ENCODE results near the gene ASCC3.
"Not testable (repeated sequence)": the region's sequence is repeated elsewhere in the genome, so short reads cannot be mapped to it uniquely, and the experiment has no call there.

The ASCC3 gene

GRCh38 chr6:100880853-100881706 lies at the start of gene ASCC3:
Gene ASCC3 (minus strand): TSS chr6:100881329. CDS start chr6:100867997, 13,332 bp downstream.
- peak; percentile 88 for DNase-seq

DNA sequence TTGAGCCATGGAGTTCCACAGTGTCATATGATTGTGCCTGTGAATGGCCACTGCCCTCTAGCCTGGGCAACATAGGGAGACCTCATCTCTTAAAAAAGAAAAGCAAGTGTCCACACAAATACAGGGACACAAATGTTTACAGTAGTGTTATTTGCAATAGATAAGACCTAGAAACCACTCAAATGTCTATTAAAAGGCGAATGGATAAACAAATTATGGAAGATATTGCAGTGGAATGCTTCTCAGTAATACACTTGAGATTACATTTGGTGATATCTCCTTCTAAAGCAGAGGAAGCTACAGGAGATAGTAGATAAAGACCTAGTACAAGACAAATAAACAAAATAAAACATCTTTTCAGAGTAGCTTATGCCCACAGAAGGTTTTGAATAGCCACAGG lies 44.6 kb upstream of the ASCC3 start:
- no peak for DNase-seq

- DNase-seq: no peak
Observed at GRCh38 chr6:100924534-100925227, 43.6 kb upstream of the ASCC3 start.

DNA sequence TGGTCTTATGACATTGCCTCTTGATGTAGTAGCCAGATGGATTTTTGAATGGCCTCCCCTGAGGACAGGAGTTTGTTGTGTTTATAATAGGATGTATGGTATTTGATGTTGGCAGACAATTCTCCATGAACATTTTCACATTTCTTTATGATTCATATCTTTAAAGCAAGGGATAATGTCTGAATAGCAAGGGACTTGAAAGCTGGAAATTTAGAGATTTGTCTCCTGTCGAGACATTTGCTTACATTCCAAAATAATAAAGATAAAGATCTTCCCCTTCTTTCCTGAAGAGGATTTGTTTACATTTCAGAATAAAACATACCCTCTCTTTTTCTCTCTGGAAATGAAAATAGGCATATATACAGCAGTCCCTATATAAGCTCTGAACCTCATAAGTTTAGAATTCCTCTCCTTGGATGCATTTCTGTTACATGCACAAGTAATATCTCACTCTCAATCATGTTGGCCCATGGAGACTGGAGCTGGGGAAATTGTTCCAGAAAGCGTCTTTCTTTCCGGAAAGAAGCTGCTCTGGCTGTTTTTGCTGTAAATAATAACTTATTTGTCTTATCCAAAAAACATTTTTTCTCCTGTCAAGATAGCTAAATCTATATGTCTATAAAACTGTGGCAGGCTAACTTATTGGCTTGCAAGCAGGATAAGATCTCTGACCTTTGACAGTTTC lies 42.5 kb upstream of the ASCC3 start:
- no peak for DNase-seq

DNA sequence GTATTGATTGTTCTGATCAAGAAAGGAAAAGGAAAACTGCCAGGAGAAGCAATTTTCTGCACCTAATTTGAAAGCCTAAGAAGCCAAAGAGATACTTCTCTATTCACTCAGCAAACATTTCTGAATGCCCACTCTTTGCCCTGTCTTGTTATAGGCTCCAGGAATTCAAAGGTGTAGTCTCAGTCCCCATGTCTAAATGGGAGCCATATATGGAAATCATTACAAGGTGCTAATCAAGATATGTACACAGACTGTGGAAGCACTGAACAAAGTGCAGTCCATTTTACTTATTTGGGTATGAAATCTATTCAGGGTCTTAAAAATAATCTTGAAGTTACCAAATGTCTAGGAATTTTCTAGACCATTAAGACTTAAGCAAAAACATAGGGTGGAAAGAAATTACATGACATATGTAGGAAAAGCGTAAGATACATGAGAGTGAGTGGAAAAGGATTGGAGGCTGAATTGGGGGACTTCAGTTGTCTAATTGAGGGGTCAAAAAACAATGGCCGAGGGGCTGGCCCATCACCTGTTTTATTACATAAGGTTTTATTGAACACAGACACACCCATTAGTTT lies 39.0 kb upstream of the ASCC3 start:
- DNase-seq: no peak

DNA sequence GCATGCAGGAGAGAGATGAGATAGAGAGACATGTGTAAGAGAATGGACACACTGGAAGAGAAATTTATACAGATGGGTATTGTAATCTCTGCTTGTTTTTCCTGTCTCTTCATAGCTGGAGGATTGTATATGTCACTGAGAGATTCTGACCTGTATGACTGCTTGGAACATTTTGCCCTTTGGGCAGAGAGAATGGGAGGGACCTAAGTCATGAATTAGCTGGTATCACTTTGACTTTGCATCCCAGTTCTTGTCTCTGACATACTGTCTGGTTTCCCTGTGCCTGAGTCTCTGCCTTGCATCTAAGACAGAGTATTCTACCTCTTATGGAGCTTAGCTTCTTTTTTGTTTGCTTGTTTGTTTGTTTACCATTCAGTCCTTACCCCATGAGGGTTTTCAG lies 37.0 kb upstream of the ASCC3 start:
- no peak for DNase-seq

DNA sequence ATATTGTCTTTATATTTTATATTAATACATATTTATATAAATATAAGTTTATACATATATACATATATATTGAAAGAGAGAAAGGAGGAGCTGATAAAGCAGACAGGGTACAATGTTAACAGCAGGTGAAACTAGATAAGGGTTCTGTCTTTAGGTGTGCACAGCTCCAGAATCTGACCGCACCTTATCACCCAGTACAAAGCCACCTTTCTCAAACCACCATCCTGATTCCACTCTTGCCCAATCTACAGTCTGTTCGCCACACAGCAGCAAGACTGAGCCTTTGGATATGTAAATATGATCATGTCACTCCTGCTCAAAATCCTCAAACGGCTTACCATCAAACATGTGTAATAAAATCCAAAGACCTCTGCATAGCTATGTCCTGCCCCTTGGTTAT lies 34.7 kb upstream of the ASCC3 start:
- no peak for DNase-seq

DNA sequence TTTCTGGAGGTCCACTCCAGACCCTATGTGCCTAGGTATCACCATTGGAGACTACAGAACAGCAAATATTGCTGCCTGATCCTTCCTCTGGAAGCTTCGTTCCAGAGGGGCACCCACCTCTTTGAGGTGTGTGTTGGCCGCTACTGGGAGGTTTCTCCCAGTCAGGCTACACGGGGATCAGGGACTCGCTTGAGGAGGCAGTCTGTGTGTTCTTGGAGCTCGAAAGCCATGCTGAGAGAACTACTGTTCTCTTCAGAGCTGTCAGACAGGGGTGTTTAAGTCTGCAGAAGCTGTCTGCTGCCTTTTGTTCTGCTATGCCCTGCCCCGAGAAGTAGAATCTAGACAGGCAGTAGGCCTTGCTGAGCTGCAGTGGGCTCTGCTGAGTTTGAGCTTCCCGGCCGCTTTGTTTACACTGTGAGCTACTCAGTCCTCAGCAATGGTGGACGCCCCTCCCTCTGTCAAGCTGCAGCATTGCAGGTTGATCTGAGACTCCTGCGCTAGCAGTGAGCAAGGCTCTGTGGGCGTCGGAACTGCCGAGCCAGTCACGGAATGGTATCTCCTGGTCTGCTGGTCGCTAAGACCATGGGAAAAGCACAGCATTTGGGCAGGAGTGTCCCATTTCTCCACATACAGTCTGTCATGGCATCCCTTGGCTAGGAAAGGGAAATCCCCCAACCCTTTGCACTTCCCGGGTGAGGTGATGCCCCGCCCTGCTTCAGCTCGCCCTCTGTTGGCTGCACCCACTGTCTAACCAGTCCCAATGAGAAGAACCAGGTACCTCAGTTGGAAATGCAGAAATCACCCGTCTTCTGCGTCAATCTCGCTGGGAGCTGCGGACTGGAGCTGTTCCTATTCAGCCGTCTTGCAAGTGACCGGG lies 32.5 kb upstream of the ASCC3 start:
- no peak for DNase-seq

- DNase-seq: no peak
Observed at GRCh38 chr6:100906325-100906724, 25.2 kb upstream of the ASCC3 start.

GRCh38 chr6:100905067-100905466 lies 23.9 kb upstream of the ASCC3 start:
- DNase-seq: no peak

DNA sequence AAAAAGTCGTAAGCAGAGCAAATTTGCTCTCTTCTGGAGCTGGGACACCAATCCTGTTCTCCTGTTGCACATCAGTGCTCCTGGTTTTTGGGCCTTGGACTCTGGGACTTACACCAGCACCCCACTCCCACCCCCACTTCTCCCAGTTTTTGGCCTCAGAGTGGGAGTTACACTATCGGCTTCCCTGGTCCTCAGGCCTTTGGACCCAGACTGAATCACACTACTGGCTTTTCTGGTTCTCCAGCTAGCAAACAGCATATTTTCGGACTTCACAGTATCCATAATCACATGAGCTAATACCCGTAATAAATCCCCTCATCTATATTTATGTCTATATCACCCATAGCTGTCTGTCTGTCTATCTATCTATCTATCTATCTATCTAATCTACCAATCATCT lies 23.2 kb upstream of the ASCC3 start:
- DNase-seq: no peak

- no peak for DNase-seq
Observed at GRCh38 chr6:100901582-100901981, 20.5 kb upstream of the ASCC3 start.

DNA sequence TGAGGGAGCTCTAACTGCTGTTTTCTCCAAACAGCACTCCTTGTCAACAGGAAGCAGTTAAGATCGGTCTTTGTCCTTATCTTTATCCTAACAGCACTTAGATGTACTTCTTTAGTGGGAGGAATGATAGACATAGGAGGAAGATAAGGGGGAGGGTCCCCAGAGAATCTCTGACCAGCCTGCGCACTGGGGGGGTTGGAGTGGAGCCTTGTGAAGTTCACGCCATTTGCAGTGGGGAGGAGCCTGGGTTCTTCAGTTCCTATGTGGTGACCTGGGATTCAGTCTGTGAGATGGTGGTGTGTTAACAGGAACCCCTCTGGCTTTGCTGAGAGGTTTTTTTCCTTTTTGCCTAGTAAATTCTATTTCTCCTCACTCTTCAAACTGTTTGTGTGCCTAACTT lies 18.1 kb upstream of the ASCC3 start:
- no peak for DNase-seq

GRCh38 chr6:100897671-100898070 lies 16.5 kb upstream of the ASCC3 start:
- DNase-seq: no peak

- DNase-seq: no peak
Observed at GRCh38 chr6:100893743-100894142, 12.6 kb upstream of the ASCC3 start.

GRCh38 chr6:100892693-100893092 lies 11.6 kb upstream of the ASCC3 start:
- DNase-seq: no peak

DNA sequence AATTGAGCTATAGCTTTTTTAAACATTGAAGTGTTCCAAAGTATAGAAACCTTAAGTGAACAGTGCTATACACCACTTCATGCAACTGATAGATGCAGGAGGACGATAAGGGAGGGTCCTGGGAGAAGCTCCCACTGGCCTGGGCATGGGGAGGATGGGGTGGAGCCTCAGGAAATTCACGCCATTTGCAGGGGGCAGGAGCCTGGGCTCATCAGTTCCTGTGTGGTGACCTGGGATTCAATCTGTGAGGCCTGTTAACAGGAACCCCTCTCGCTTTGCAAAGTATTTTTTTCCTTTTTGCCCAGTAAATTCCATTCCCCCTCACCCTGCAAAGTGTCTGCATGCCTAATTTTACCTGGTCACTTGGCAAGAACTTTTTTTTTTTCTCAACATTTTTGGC lies 11.0 kb upstream of the ASCC3 start:
- DNase-seq: no peak

GRCh38 chr6:100891079-100891478 lies 9.9 kb upstream of the ASCC3 start:
- DNase-seq: no peak

DNA sequence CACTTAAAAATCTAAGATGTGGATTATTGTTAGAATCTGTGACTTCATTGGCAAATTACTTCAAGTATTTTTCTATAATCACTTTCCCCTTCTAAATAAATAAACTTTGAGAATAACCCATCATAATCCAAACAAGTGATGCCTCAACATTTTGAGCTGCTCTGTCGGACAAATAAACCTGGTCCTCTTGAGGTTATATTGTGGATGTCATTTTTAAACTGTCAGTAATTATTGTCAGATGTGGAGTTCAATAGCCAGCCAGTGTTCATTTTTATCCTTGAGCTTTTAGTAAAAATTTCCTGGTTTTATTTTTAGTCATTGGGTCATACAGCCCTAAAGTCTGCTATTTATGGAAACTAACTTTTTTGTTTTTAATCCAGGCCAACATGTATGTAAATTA lies 9.5 kb upstream of the ASCC3 start:
- DNase-seq: not testable (repeated sequence)

DNA sequence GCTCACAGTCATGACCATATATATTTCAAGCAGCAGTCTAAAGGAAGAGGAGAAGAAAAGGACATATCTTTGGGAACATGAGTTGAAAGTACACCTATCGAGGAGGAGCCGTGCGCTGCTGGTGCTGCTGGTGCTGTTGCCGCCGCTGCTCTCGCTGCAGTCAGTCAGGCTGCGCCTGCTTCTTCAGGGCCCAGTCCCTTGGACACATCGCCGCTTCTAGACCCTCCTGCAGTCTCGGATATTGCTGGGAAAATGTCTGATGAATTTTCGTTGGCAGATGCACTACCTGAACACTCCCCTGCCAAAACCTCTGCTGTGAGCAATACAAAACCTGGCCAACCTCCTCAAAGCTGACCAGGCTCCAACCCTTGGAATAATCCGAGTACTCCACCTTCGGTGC lies 8.2 kb upstream of the ASCC3 start:
- DNase-seq: no peak

- no peak for DNase-seq
Observed at GRCh38 chr6:100886076-100886475, 4.9 kb upstream of the ASCC3 start.

- DNase-seq: no peak
Observed at GRCh38 chr6:100883347-100883746, 2.2 kb upstream of the ASCC3 start.

GRCh38 chr6:100881707-100882040 lies 545 bp upstream of the ASCC3 start:
- DNase-seq: no peak

Data from CD4-positive, alpha-beta T cell treated with Interleukin-4 for 1 hour (primary cell).